Measurements from ENCODE around the gene ZNF770. TPM values are rescaled to one million over a fixed set of nuclear protein-coding genes. Genes with fewer than 3 reads are reported as not detected.
"Not testable (repeated sequence)": the region's sequence is repeated elsewhere in the genome, so short reads cannot be mapped to it uniquely, and the experiment has no call there.

The ZNF770 gene
- total RNA-seq, 2 experiments from 2014 or later = 15.5 to 30.0 TPM

GRCh38 chr15:34976073-34976472, 12.0 kb downstream of the ZNF770 start:
- no TSS peak for BruUV-seq (replicated peaks)
- DNase-seq (ENCODE audit: low spot score) = no peak
- Histone ChIP-seq H4K20me1 (ENCODE audit: insufficient read depth, low read length) (0 out of 2 replicates have a peak, but pooled peaks cover 9% of the 10 kb centered on the region), H3K9me3 (ENCODE audit: low read length) (no peaks in the 10 kb centered on the region), H3K36me3 (ENCODE audit: insufficient read depth, low read length) (peaks cover 23% of the 10 kb centered on the region; the same call in 1 of the 2 replicates), H3K79me2 (ENCODE audit: insufficient read depth, low read depth, low read length) (no peaks in the 10 kb centered on the region), H3K9me2 (ENCODE audit: insufficient read depth, low read length) (no peaks in the 10 kb centered on the region), H3K4me3 (ENCODE audit: low read depth, low read length, poor library complexity, severe bottlenecking) (no peak overlapping the region), H2AFZ (ENCODE audit: low read length) (no peak overlapping the region), H3K27ac (ENCODE audit: low read depth, low read length, poor library complexity, severe bottlenecking) (no peak overlapping the region), H3K4me1 (ENCODE audit: insufficient read depth, low read length, poor library complexity, severe bottlenecking) (no peaks in the 10 kb centered on the region), H3K4me2 (ENCODE audit: low read length) (no peak overlapping the region)
- no peak for TF ChIP-seq EZH2phosphoT487 (IDR thresholded peaks at IDR 0.05; ENCODE audit: borderline replicate concordance, low read depth, low read length)
- TF ChIP-seq CTCF (conservative IDR thresholded peaks at IDR 0.05; ENCODE audit: low read length) = no peak
- POLR2A ChIA-PET = interaction anchor here (0.5 to 2.6 kb wide), 3 partner anchors 12 to 748 kb away, joined by 3 to 8 read pairs (median 4); partner anchors contain the start of gene ZNF770
- CTCF ChIA-PET (ENCODE audit: unreplicated experiment) = no interaction called here
- intact Hi-C loops (cut with micrococcal nuclease; ENCODE audit: unreplicated experiment) = no loop called here

GRCh38 chr15:34973512-34973911, 14.6 kb downstream of the ZNF770 start:
- Histone ChIP-seq H2AFZ (ENCODE audit: low read length) (no peak overlapping the region), H3K79me2 (ENCODE audit: insufficient read depth, low read depth, low read length) (peaks cover 10% of the 10 kb centered on the region), H3K4me2 (ENCODE audit: low read length) (no peak overlapping the region), H3K9me3 (ENCODE audit: low read length) (no peaks in the 10 kb centered on the region), H3K4me3 (ENCODE audit: low read depth, low read length, poor library complexity, severe bottlenecking) (no peak overlapping the region), H3K27ac (ENCODE audit: low read depth, low read length, poor library complexity, severe bottlenecking) (no peak overlapping the region), H4K20me1 (ENCODE audit: insufficient read depth, low read length) (peaks cover 17% of the 10 kb centered on the region; the same call in 1 of the 2 replicates), H3K9me2 (ENCODE audit: insufficient read depth, low read length) (no peaks in the 10 kb centered on the region), H3K36me3 (ENCODE audit: insufficient read depth, low read length) (peaks cover 9% of the 10 kb centered on the region; the same call in 1 of the 2 replicates), H3K4me1 (ENCODE audit: insufficient read depth, low read length, poor library complexity, severe bottlenecking) (peaks cover 1% of the 10 kb centered on the region)
- no peak for DNase-seq (ENCODE audit: low spot score)
- ChIA-PET CTCF (ENCODE audit: unreplicated experiment) (no interaction called here), POLR2A (interaction anchor here (0.7 to 1.7 kb wide), 2 partner anchors 9 to 15 kb away, joined by 3 to 5 read pairs; partner anchors contain the start of gene ZNF770)
- BruUV-seq (replicated peaks) = no TSS peak
- intact Hi-C loops (cut with micrococcal nuclease; ENCODE audit: unreplicated experiment) = no loop called here
- no peak for TF ChIP-seq EZH2phosphoT487 (IDR thresholded peaks at IDR 0.05; ENCODE audit: borderline replicate concordance, low read depth, low read length)
- TF ChIP-seq CTCF (conservative IDR thresholded peaks at IDR 0.05; ENCODE audit: low read length) = no peak

GRCh38 chr15:34970098-34970643, 17.9 kb downstream of the ZNF770 start:
- H3K4me3 ChIP-seq (ENCODE audit: low read depth, low read length, poor library complexity, severe bottlenecking) = peak overlapping the region; percentile 100
- POLR2A ChIA-PET = interaction anchor here (0.6 to 2.9 kb wide), 6 partner anchors 13 to 603 kb away, joined by 3 to 39 read pairs (median 5); partner anchors contain the start of gene ZNF770
- H4K20me1 ChIP-seq (ENCODE audit: insufficient read depth, low read length); H3K9me2 ChIP-seq (ENCODE audit: insufficient read depth, low read length); H3K36me3 ChIP-seq (ENCODE audit: insufficient read depth, low read length); H3K27ac ChIP-seq (ENCODE audit: low read depth, low read length, poor library complexity, severe bottlenecking); intact Hi-C loops (cut with micrococcal nuclease; ENCODE audit: unreplicated experiment); DNase-seq (ENCODE audit: low spot score); H3K9me3 ChIP-seq (ENCODE audit: low read length); BruUV-seq (replicated peaks): not testable (repeated sequence)
- peaks cover 42% of the 10 kb centered on the region for H3K79me2 ChIP-seq (ENCODE audit: insufficient read depth, low read depth, low read length)
- H3K4me1 ChIP-seq (ENCODE audit: insufficient read depth, low read length, poor library complexity, severe bottlenecking) = peaks cover 18% of the 10 kb centered on the region
- CTCF ChIA-PET (ENCODE audit: unreplicated experiment) = interaction anchor here (1.0 kb wide), 1 partner anchor 15 kb away, joined by 3 read pairs; no protein-coding TSS in a partner anchor
- H2AFZ ChIP-seq (ENCODE audit: low read length) = peak overlapping the region; percentile 94
- H3K4me2 ChIP-seq (ENCODE audit: low read length) = peak overlapping the region; percentile 74

Data from OCI-LY7 (cell line).